ENCODE data around the gene SRM. TPM values are rescaled to one million over a fixed set of nuclear protein-coding genes. Genes with fewer than 3 reads are reported as not detected.

SRM gene
- total and polyA plus RNA-seq, 2 of the 13 experiments (the other 11 are each of a cell fraction or from before 2014, with no cell fraction given): 27.9 to 31.8 TPM

GRCh38 chr1:11046625-11047365 lies 13.0 kb downstream of the SRM start, which contains the start of gene MASP2 (continued):
- 0 out of 2 replicates have a peak, but pooled peaks have one; percentile 59 for TF ChIP-seq ZXDC (CRISPR knock-in tag; IDR thresholded peaks at IDR 0.05)
- TF ChIP-seq SOX6 (IDR thresholded peaks at IDR 0.05): no peak
- peak; percentile 39; the same call in 1 of the 2 replicates for TF ChIP-seq SOX6 (CRISPR knock-in tag; IDR thresholded peaks at IDR 0.05)
- TF ChIP-seq ZNF782 (CRISPR knock-in tag; IDR thresholded peaks at IDR 0.05; ENCODE audit: borderline replicate concordance): no peak
- TF ChIP-seq NR0B2 (CRISPR knock-in tag; IDR thresholded peaks at IDR 0.05): no peak
- TF ChIP-seq CREBL2 (CRISPR knock-in tag; IDR thresholded peaks at IDR 0.05; ENCODE audit: borderline replicate concordance): no peak
- peak; percentile 68; the same call in 1 of the 2 replicates for TF ChIP-seq ZNF83 (CRISPR knock-in tag; IDR thresholded peaks at IDR 0.05; ENCODE audit: borderline replicate concordance)
- TF ChIP-seq THAP8 (CRISPR knock-in tag; IDR thresholded peaks at IDR 0.05; ENCODE audit: borderline replicate concordance): no peak
- TF ChIP-seq MIXL1 (CRISPR knock-in tag; IDR thresholded peaks at IDR 0.05): no peak
- TF ChIP-seq PRDM10 (CRISPR knock-in tag; IDR thresholded peaks at IDR 0.05; ENCODE audit: low read depth): peak; percentile 72; the same call in 1 of the 2 replicates
- TF ChIP-seq ZNF557 (CRISPR knock-in tag; IDR thresholded peaks at IDR 0.05): no peak
- TF ChIP-seq ARID4A (CRISPR knock-in tag; IDR thresholded peaks at IDR 0.05; ENCODE audit: borderline replicate concordance): no peak; the same call in 1 of the 2 replicates
- no peak for TF ChIP-seq SRY (CRISPR knock-in tag; IDR thresholded peaks at IDR 0.05)
